GM12878 (cell line): ENCODE data around the gene PTS. TPM values are rescaled to one million over a fixed set of nuclear protein-coding genes. Genes with fewer than 3 reads are reported as not detected.
"Not testable (repeated sequence)": the region's sequence is repeated elsewhere in the genome, so short reads cannot be mapped to it uniquely, and the experiment has no call there.

Experiments
- ATAC-seq: fragments of 200-7000 bp; cut with Tn5 transposase; 3 replicates; pipeline ENCODE4 v1.9.1; 2020; ENCODE audit warnings: mild to moderate bottlenecking, moderate library complexity
- BruUV-seq: library from RNA; stranded (reverse); fragments of 400-500 nt; replicated peaks from 2 replicates; lab custom pipeline; 2021; lab: Mats Ljungman, UMichigan
- CTCF ChIA-PET: fragments of 300-600 bp; sonication (Branson Sonifier 250); formaldehyde crosslinking; extraction: SDS; loops from one replicate; lab custom pipeline; 2021; ENCODE audit warnings: inconsistent platforms; lab: Yijun Ruan, JAX
- POLR2A ChIA-PET: fragments of 350-600 bp; formaldehyde crosslinking; extraction: SDS; loops from one replicate; lab custom pipeline; 2021; ENCODE audit warnings: inconsistent platforms; lab: Charles Lee
- RAD21 ChIA-PET: fragments of 300-600 bp; sonication (Branson Sonifier 250); formaldehyde crosslinking; loops from one replicate; lab custom pipeline; 2023; ENCODE audit warnings: antibody characterized with exemption; ENCODE audit not compliant: unreplicated experiment; lab: Charles Lee
- SMC1A ChIA-PET: fragments of 300-600 bp; sonication (Branson Sonifier 250); formaldehyde crosslinking; loops from one replicate; lab custom pipeline; 2023; ENCODE audit not compliant: unreplicated experiment, uncharacterized antibody; lab: Charles Lee
- DNase-seq: peaks from one replicate; pipeline ENCODE4 v3.0.0-alpha.2; 2011; ENCODE audit warnings: low read depth, low spot score
- FAIRE-seq: peaks from 3 replicates; lab custom pipeline; 2011; peaks lifted over from hg19 to GRCh38; lab: Jason Lieb, UNC
- H2AFZ ChIP-seq: 2 replicates; pipeline ENCODE4 v1.6.0; 2011; ENCODE audit warnings: low read depth, low read length, control low read depth; ENCODE audit not compliant: control insufficient read depth
- H3K27ac ChIP-seq: 2 replicates; pipeline ENCODE4 v1.5.1; 2011; ENCODE audit warnings: control low read depth; ENCODE audit not compliant: control insufficient read depth, insufficient read depth
- H3K27me3 ChIP-seq, 2 experiments: replicated peaks in 1 of 2; 2 replicates each; pipeline versions ENCODE4 v1.6.0 to v1.6.1; 2011; ENCODE audit warnings: low read length in 1 of 2; ENCODE audit not compliant: control insufficient read depth in 2 of 2, insufficient read depth in 2 of 2
- H3K36me3 ChIP-seq, 2 experiments: 2 replicates each; pipeline ENCODE4 v1.5.1; 2011; ENCODE audit warnings: low read length in 1 of 2; ENCODE audit not compliant: control insufficient read depth in 2 of 2, insufficient read depth in 2 of 2
- H3K4me1 ChIP-seq: 2 replicates; pipeline ENCODE4 v1.6.1; 2011; ENCODE audit warnings: mild to moderate bottlenecking, low read length, moderate library complexity, mixed read lengths; ENCODE audit not compliant: control insufficient read depth, insufficient read depth
- H3K4me2 ChIP-seq: 2 replicates; pipeline ENCODE4 v1.6.0; 2011; ENCODE audit warnings: control low read depth; ENCODE audit not compliant: control insufficient read depth, insufficient read depth
- H3K4me3 ChIP-seq: fragments of 200-600 bp; sonication (generic); 2 replicates; pipeline ENCODE4 v1.5.1; 2016
- H3K79me2 ChIP-seq: 2 replicates; pipeline ENCODE4 v1.6.0; 2011; ENCODE audit warnings: low read length; ENCODE audit not compliant: control insufficient read depth, insufficient read depth
- H3K9ac ChIP-seq: 2 replicates; pipeline ENCODE4 v1.8.0; 2011; ENCODE audit warnings: low read length, control low read depth, mixed read lengths; ENCODE audit not compliant: control insufficient read depth, insufficient read depth
- H3K9me3 ChIP-seq: replicated peaks from 3 replicates; pipeline ENCODE4 v1.5.1; 2011; ENCODE audit warnings: mild to moderate bottlenecking, low read length; ENCODE audit not compliant: control insufficient read depth, insufficient read depth
- H4K20me1 ChIP-seq: 2 replicates; pipeline ENCODE4 v1.6.0; 2011; ENCODE audit not compliant: control insufficient read depth, insufficient read depth
- ATF7 ChIP-seq: fragments of 450-650 bp; IDR thresholded peaks from 2 replicates; pipeline ENCODE4 v1.6.1; 2016; ENCODE audit warnings: low read depth, mild to moderate bottlenecking
- CBX3 ChIP-seq: fragments of 200-600 bp; sonication (generic); IDR thresholded peaks from 2 replicates; pipeline ENCODE4 v1.6.1; 2016; ENCODE audit warnings: low read depth, borderline replicate concordance
- MEF2A ChIP-seq: IDR thresholded peaks from 2 replicates; pipeline ENCODE4 v1.6.1; 2011; ENCODE audit warnings: low read depth, mild to moderate bottlenecking, low read length, moderate library complexity; ENCODE audit not compliant: insufficient read depth
- MTA2 ChIP-seq: fragments of 450-650 bp; IDR thresholded peaks from 2 replicates; pipeline ENCODE4 v1.6.1; 2016; ENCODE audit warnings: low read depth, mild to moderate bottlenecking, moderate library complexity
- MYB ChIP-seq: fragments of 150-350 bp; IDR thresholded peaks from 2 replicates; pipeline ENCODE4 v1.6.1; 2014; ENCODE audit warnings: mild to moderate bottlenecking, low read depth, low read length, borderline replicate concordance
- NFYB ChIP-seq: IDR thresholded peaks from 2 replicates; pipeline ENCODE4 v1.6.1; 2011; ENCODE audit warnings: low read depth, mild to moderate bottlenecking, low read length, improper control_type of control experiment, moderate library complexity; ENCODE audit not compliant: insufficient read depth
- NR2C2 ChIP-seq: IDR thresholded peaks from 2 replicates; pipeline ENCODE4 v1.6.1; 2011; ENCODE audit warnings: borderline replicate concordance, low read depth; ENCODE audit not compliant: control insufficient read depth, insufficient read length
- POU2F2 ChIP-seq: IDR thresholded peaks from 3 replicates; pipeline ENCODE4 v1.6.1; 2011; ENCODE audit warnings: low read depth, mild to moderate bottlenecking, low read length, borderline replicate concordance
- RBBP5 ChIP-seq: fragments of 200-600 bp; sonication (generic); conservative IDR thresholded peaks from 2 replicates; pipeline ENCODE4 v1.6.1; 2016
- SMAD5 ChIP-seq: IDR thresholded peaks from 2 replicates; pipeline ENCODE4 v1.6.1; 2016; ENCODE audit warnings: antibody characterized with exemption, low read depth
- ZBTB4 ChIP-seq: fragments of 450-650 bp; formaldehyde crosslinking; IDR thresholded peaks from 2 replicates; pipeline ENCODE4 v1.4.0; 2022; ENCODE audit warnings: mild to moderate bottlenecking, moderate library complexity
- ZNF207 ChIP-seq: fragments of 450-650 bp; IDR thresholded peaks from 2 replicates; pipeline ENCODE4 v1.6.1; 2014; ENCODE audit warnings: antibody characterized with exemption, mild to moderate bottlenecking, borderline replicate concordance
- ZNF274 ChIP-seq: IDR thresholded peaks from one replicate; pipeline ENCODE4 v1.8.0; 2011; ENCODE audit not compliant: insufficient read length, insufficient read depth
- WGBS: methylation state at CpG from one replicate; pipeline ENCODE4 v1.1.6; 2016; ENCODE audit warnings: low lambda C conversion rate; ENCODE audit not compliant: insufficient replicate concordance, insufficient coverage; ENCODE audit errors: missing lambda C conversion rate; 5-methylcytosine and 5-hydroxymethylcytosine counted together
- in situ Hi-C: fragments of 300-500 bp; cut with MboI; formaldehyde crosslinking; loops from 9 replicates; pipeline ENCODE4 v1.14.3; 2018; ENCODE audit warnings: mixed read lengths
- intact Hi-C: fragments of 100-400 bp; cut with micrococcal nuclease; formaldehyde crosslinking; loops from one replicate; pipeline ENCODE4 v1.14.2; 2022; ENCODE audit not compliant: unreplicated experiment
- polyA plus RNA-seq, 11 experiments: library from polyadenylated mRNA; depleted of rRNA in 4 of 11; unstranded in 6 of 11; stranded (reverse) in 5 of 11; fragments of >200 nt; fragmentation: Nextera tagmentation in 4 of 11; fragmentation: Illumina TruSeq in 1 of 11; extraction: Ambion mirVana in 4 of 11; extraction: Trizol in 1 of 11; gene quantifications; 1 replicate in 1 of 11; 2 replicates in 10 of 11; pipeline versions ENCODE4 v1.2.1 to v1.2.3, GENCODE V29; 2011 to 2016; ENCODE audit warnings: inconsistent platforms in 2 of 11, missing spikeins in 2 of 11, low read depth in 1 of 11
- total RNA-seq, 4 experiments: library from RNA; depleted of rRNA in 3 of 4; stranded (reverse); fragments of >200 nt in 3 of 4; fragmentation: Illumina TruSeq in 1 of 4; extraction: Trizol in 1 of 4; gene quantifications; 2 replicates each; pipeline versions ENCODE4 v1.2.1 to v1.2.3, GENCODE V29; 2013 to 2021
- TF ChIP-seq, protein P1 (sequence below): fragments of 150-350 bp; IDR thresholded peaks from 2 replicates; pipeline ENCODE4 v1.6.1; 2014; ENCODE audit warnings: mild to moderate bottlenecking, low read depth, low read length

Gene PTS
- total and polyA plus RNA-seq, 10 of the 15 experiments (the other 5 are each of a cell fraction or from before 2014, with no cell fraction given) = 11.7 to 47.6 (median 15.5) TPM

GRCh38 chr11:112199101-112199500 is 27.1 kb upstream of the PTS start:
- H3K79me2 ChIP-seq, RAD21 ChIA-PET, H3K27me3 ChIP-seq, FAIRE-seq, DNase-seq, POLR2A ChIA-PET, intact Hi-C loops, H3K4me3 ChIP-seq, SMC1A ChIA-PET, H3K27ac ChIP-seq, H3K4me2 ChIP-seq, in situ Hi-C loops, ATAC-seq, H3K36me3 ChIP-seq, H3K4me1 ChIP-seq, H2AFZ ChIP-seq, H3K9me3 ChIP-seq, BruUV-seq, H4K20me1 ChIP-seq, H3K9ac ChIP-seq: not testable (repeated sequence)
- CTCF ChIA-PET = interaction anchor here (1.5 kb wide), 1 partner anchor 83 kb away, joined by 3 read pairs; no protein-coding TSS in a partner anchor
- 44% methylated on average over 4 of the region's 4 CpGs for WGBS

DNA sequence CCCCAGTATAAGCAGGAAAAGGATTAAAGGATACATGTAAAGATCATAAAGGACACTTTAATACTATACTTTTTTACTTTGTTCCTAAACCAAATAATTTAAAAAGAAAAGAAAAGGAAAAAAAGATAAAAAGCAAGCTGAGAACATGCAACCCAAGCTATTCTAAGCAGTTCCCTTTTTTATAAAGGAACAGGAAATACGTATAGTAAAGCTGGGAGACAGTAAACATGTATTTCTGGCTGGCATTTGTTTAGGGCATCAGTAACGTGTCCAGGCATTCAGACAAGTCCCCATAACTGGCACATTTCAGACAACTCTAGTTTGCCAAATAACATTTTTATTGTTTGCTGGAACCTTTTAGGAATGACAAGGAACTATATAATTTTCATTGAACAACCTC is 26.0 kb upstream of the PTS start:
- no peak for FAIRE-seq
- intact Hi-C loops (no loop called here), in situ Hi-C loops (no loop called here)
- CTCF ChIA-PET = interaction anchor here (1.3 kb wide), 2 partner anchors 80 to 87 kb away, joined by 3 read pairs; no protein-coding TSS in a partner anchor
- Histone ChIP-seq H2AFZ (no peak overlapping the region), H3K27me3 (no peaks in the 10 kb centered on the region), H3K36me3 (no peaks in the 10 kb centered on the region), H3K9me3 (no peaks in the 10 kb centered on the region), H3K9ac (no peak overlapping the region)
- ATAC-seq = no peak
- TF ChIP-seq MYB (no peak), POU2F2 (no peak), RBBP5 (no peak), ZNF274 (no peak), ZBTB4 (CRISPR knock-in tag) (no peak), NR2C2 (no peak), NFYB (no peak), SMAD5 (no peak), MEF2A (no peak), CBX3 (no peak), ZNF207 (no peak), ATF7 (no peak), MTA2 (no peak)
- TF ChIP-seq, protein P1, sequence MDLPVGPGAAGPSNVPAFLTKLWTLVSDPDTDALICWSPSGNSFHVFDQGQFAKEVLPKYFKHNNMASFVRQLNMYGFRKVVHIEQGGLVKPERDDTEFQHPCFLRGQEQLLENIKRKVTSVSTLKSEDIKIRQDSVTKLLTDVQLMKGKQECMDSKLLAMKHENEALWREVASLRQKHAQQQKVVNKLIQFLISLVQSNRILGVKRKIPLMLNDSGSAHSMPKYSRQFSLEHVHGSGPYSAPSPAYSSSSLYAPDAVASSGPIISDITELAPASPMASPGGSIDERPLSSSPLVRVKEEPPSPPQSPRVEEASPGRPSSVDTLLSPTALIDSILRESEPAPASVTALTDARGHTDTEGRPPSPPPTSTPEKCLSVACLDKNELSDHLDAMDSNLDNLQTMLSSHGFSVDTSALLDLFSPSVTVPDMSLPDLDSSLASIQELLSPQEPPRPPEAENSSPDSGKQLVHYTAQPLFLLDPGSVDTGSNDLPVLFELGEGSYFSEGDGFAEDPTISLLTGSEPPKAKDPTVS = no peak
- TF ChIP-seq, all 136 proteins: peak for 0
- no peaks in the 10 kb centered on the region for H3K4me1 ChIP-seq
- ChIA-PET POLR2A (no interaction called here), SMC1A (interaction anchor here (0.6 to 1.5 kb wide), 3 partner anchors 8 to 343 kb away, joined by 3 to 4 read pairs (median 3); no protein-coding TSS in a partner anchor), RAD21 (no interaction called here)
- no peaks in the 10 kb centered on the region for H4K20me1 ChIP-seq
- H3K4me3 ChIP-seq = no peak overlapping the region
- H3K4me2 ChIP-seq = no peak overlapping the region
- no peak overlapping the region for H3K27ac ChIP-seq
- no peaks in the 10 kb centered on the region for H3K79me2 ChIP-seq
- WGBS = 25% methylated on average over 2 of the region's 2 CpGs
- DNase-seq = no peak
- no TSS peak for BruUV-seq
